Dermis microvascular lymphatic vessel endothelial cell (primary cell): ENCODE data around the gene STON2. TPM values are rescaled to one million over a fixed set of nuclear protein-coding genes. Genes with fewer than 3 reads are reported as not detected.
A peak's percentile ranks its signal among the peaks of the same experiment; 100 is the strongest.

Experiments
- DNase-seq, 2 donors: peaks; one replicate each; pipeline versions ENCODE4 v3.0.0 to v3.0.0-alpha.2; 2010; ENCODE audit warnings: low read depth in 2 of 2
- total RNA-seq: library from RNA; depleted of rRNA; stranded (reverse); fragments of >200 nt; gene quantifications from 2 replicates; pipeline ENCODE4 v1.2.1, GENCODE V29; 2014

STON2 gene
- total RNA-seq, 1 donor from 2014 or later = 87.4 TPM

DNA sequence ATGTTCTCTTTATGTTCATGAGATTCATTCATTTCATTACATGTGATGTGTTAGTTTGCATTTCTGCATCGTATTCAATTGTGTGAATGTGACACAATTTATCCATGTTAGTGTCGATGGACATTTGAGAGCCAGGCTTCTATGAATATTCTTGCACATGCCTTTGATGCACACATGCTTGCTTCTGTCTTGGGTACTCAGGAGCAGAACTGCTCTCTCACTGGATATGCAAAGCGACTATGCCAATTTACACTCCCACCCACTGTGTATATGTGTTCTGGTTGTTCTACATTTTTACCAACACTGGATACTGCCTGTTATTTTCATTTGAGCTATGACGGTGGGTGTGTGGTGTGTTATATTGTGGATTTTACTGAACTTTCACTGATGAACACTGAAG, 95.1 kb downstream of the STON2 start:
- no peak for DNase-seq

- DNase-seq = peak; percentile 88 to 99
Observed at GRCh38 chr14:81303258-81303935, 96.7 kb downstream of the STON2 start.

- no peak for DNase-seq
Observed at GRCh38 chr14:81302638-81303037, 97.5 kb downstream of the STON2 start.

DNA sequence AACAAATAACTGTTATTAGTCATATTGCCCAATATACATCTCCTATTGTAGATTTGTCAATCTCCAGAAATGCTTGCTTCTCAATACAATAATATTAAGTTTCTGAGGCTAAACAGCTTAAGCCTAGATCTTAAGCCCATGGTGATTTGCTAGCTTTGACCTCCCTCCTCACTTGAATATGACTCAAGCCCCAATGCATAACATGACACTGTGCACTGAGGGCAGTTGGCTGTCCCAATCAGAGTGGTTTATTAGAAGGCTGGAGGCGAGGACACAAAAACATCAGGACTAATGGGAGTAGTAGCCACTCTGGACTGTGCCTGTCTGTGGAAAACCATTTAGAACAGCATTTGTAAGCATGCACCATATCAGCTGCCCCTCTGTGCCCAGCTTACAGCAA, 98.3 kb downstream of the STON2 start:
- DNase-seq = no peak

GRCh38 chr14:81301371-81301770, 98.8 kb downstream of the STON2 start:
- no peak for DNase-seq

DNA sequence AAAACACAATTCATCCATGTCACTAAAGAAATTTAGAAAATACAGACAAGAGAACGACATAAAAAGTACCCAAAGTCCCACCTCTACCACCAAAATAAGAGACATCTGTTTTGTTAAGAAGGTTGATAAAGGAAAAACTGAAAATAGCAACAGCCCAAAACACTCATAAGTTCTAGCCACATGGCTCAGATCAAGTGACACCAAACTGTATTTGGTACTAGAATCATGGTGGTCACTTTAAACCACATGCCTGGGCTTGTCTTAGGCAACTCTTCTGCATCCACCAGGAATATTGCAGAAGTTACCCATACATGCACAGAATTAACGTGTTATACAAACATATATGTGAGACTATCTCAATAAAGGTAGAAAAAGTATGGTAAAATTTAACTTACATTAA, 101.2 kb downstream of the STON2 start:
- DNase-seq = no peak

DNA sequence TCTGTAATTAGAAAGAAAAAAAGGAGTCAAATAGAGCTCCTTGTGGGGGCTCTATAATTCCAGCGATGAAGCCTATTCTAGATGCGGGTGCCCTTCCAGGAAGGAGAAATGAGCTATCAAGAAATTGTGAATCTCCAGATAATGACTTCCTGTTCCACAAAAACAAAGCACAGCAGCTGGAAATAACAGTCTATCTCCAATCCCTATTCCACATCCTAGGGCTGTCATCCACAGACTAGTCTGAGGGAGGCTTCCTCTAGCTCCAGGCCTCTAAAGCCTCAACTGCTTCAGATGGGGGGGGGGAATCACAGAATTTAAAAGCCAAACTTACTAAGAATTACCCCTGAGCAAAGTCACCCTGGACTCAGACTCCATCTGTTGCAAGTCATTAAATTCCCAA, 102.0 kb downstream of the STON2 start:
- no peak for DNase-seq

- no peak for DNase-seq
Observed at GRCh38 chr14:81295958-81296923, 103.9 kb downstream of the STON2 start.

DNA sequence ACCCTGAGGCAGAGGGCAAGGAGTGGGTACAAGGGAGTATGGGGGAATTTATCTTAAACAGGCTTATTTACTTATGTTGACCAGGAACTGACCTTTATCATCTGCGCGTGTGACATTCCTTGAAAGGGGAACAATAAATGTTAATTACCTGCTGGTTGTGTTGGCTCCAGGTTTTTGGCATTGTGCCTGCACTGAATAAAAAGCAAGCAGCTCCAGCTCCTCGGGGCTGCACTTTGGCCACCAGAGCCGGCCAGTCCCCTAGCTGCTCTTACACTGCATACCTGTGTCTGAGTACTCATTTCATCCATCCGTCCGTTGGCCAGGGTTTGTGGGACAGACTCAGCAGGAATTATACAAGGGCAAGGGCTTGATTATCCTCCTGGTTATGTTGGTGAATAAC, 110.6 kb downstream of the STON2 start:
- DNase-seq = no peak

DNA sequence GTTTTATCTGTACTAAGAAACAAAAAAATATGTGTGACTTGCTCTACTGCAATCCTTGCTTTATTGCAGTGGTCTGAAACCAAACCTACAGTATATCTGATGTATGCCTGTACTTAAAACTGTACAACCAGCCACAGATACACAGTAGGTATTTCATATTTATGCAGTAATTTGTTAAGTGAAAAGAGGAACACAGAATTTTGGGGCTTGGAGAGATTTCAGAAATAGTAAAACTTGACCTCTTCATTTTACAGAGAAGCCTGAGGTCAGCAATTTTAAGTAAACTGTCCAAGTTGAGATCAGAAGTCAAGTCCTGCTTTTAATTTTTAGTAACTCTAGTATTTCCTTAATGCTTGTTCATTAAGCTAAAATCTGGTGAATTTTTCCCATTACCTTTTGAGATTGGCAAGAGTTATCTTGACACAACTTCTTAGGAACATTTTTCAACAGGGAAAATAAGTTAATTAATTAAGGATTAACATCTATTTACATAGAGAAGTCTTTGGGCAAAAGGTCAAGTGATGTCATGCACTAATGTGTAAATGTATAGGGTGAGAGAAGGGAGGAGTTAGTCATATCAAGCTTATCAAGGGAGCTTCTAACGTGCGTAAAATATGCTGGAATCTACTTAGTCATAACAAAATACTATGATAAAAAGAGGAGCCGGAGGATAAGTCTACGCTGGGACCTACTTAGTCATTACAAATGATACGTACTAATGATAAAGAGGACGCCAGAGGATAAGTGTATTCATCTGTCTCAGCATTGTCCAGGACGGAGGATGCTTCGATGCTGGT, 113.4 kb downstream of the STON2 start:
- no peak for DNase-seq

GRCh38 chr14:81285245-81285644, 114.9 kb downstream of the STON2 start:
- no peak for DNase-seq

DNA sequence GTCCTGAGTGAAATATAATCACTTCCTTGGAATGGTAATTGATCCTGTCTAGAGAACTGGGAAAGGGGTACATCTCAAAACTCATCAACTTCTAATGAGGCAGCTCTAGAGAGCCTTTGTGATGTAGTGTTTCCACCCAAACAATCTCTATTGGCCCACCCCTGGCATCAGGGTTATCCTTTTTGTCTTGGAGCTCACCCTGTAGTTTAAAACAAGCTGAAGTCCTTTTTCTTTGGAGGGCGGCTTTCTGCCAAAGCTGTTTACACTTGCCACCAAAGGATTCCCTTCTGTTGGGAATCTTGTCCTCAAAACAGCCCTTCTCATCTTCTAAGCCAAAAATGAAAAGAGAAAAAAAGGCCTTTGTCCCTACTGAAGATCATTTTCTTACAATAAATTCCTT, 118.8 kb downstream of the STON2 start:
- no peak for DNase-seq

DNA sequence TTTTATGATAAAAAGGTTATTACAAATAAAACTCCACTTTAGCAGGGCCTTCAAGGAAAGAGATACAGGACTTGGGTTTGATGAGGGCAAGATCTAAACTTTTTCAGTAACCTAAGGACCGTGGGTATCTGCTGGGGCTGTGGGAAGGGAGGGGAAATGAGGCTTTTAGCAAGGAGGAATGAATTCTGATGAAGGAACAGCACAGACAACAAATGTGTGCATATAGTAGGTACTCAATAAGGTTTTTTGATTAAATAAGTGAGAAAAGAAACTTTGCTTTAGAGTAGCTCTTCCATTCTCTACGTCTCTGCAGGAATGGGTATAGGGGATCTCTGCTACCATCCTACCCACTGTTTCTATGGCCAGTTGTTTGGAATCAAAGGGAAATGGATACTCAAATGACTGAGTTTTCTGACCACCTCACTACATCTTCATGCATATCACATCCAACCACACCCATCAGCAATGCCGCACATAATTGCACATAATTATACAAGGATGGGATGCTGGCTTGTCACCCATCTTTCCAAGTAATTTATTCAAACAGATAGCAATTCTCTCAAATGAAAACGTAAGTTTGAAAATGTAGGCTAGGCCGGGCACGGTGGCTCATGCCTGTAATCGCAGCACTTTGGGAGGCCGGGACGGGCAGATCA, 119.9 kb downstream of the STON2 start:
- DNase-seq = no peak

- peak; percentile 6 to 72 for DNase-seq
Observed at GRCh38 chr14:81277096-81277495, 123.0 kb downstream of the STON2 start.

DNA sequence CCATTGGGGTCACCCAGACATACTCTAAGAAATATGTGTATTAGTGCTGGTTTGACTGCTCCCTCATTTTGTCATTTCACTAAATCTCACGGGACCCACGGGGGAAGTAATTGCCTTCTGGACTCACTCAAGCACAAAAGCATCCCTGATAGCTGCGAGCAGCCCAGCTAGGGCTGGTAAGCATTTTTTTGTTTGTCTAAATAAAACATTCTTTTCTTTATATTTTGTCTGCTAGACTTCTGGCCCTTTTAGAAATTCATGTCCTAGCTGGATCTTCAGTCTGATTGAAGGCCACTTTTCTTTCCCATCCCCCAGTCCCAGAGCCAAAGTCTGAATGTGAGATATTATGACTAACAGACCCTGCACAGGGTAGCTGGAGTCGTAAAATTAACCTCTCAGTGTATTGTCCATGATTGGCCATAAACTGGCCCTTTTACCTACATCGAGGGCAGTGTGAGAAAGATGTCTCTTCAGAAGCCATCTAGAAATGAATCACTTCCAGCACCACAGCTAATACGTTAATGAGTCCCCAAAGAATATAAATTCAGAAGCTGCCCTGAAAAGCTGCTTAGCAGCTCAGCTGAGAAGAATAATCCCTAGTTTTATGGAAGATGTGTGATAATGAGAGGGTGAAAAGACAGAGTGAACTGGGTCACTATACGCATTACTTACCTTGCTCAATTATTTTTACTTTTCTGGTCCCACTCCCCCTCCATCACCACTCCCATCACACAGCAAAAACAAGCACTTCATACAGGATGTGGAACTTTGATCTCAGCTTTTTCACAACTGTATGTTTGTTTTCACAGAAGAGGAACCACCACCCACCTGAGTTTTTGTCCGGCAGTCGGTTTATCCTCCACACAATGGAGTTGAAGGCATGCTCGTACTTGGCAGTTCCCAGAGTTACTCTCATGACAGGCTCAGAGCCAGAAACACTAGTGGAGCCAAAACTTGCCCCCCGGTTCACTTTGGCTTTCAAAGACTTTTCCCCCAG, 123.8 kb downstream of the STON2 start:
- peak; percentile 32 to 87 for DNase-seq

DNA sequence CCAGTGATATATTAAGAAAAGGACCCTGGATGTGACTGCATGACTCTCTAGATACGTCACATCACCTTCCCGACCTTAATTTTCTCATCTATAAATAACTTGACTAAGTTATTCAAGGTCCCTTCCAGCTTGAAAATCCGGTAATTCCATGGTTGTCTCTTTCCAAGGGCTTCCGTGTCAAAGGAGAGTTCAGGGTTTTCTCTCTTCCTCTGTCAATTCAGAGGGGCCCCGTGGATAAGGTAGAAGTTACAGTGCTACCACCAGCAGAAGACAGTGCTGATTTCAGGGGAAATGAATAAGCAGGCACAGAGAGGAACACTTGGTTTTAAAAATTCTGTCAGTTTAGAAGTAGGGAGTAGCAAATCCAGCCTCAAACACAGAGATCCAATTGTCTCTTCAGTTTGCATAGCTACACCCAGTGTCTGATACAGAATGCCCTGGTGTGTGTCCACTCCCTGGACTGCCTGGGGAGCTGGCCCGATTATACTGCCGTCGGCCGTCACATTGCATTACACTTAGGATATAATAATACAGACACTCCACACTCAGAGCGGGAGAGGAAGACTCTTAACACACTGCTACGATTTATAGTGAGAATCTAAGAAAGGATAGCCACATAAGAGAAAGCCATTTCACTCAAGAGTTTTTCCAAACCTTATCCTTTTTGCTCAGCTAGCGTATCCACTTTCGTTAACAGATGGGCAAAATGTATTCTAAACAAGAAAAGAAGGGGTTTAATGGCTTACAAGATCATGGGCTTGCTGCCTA, 124.6 kb downstream of the STON2 start:
- DNase-seq = no peak

- DNase-seq = no peak
Observed at GRCh38 chr14:81273961-81274575, 126.1 kb downstream of the STON2 start.

DNA sequence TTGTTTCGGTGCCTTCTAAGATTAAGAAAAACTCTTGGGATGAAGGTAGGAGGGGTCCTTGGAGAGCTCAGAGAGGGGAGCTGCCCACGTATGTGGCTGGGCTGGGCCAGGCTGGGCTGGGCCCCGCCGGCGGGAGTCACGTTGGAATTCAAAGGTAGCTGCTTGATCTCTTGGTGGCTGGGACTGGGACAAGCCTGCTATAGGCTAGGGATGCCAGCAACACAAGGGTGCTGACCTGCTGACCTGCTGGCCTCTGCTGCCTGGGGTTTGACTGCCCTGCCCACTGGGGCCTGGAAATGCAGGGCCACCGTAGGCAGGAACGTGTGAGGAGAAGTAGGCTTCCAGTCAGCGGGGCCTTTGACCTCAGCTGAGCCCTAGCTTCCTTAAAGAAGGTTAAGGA, 126.6 kb downstream of the STON2 start:
- DNase-seq = no peak

- DNase-seq = no peak
Observed at GRCh38 chr14:81272317-81272716, 127.8 kb downstream of the STON2 start.
